HEK293 (cell line): ENCODE measurements around the gene CEP350.

ENCODE experiments used
- CTCF ChIA-PET: fragments of 350-600 bp; formaldehyde crosslinking; extraction: SDS; loops from one replicate; lab custom pipeline; 2021; ENCODE audit warnings: antibody characterized with exemption; lab: Yijun Ruan, JAX
- POLR2A ChIA-PET: fragments of 300-600 bp; formaldehyde crosslinking; extraction: SDS; loops from one replicate; lab custom pipeline; 2020; ENCODE audit warnings: antibody characterized with exemption, inconsistent platforms; lab: Yijun Ruan, JAX
- H3K27ac ChIP-seq: fragments of 200-500 bp; sonication (Bioruptor generic); 2 replicates; pipeline ENCODE4 v1.5.1; 2014; ENCODE audit warnings: low read depth, low read length, control low read depth, inconsistent platforms; ENCODE audit errors: extremely low read depth
- H3K36me3 ChIP-seq, 2 experiments: fragments of 200-500 bp in 1 of 2; sonication (Bioruptor generic) in 1 of 2; 1 replicate in 1 of 2; 2 replicates in 1 of 2; pipeline ENCODE4 v1.5.1; 2014 to 2017; ENCODE audit warnings: inconsistent platforms in 2 of 2, low read length in 2 of 2; ENCODE audit not compliant: control insufficient read depth in 2 of 2, insufficient read depth in 1 of 2
- H3K4me1 ChIP-seq: fragments of 200-500 bp; sonication (Bioruptor generic); 2 replicates; pipeline ENCODE4 v1.5.1; 2014; ENCODE audit warnings: mild to moderate bottlenecking, low read length, inconsistent platforms; ENCODE audit not compliant: control insufficient read depth, insufficient read depth
- H3K4me3 ChIP-seq: 2 replicates; pipeline ENCODE4 v1.5.1; 2011; ENCODE audit warnings: low read depth, mild to moderate bottlenecking, control low read depth, low read length, moderate library complexity
- H3K9me3 ChIP-seq: fragments of 200-500 bp; sonication (Bioruptor generic); 2 replicates; pipeline ENCODE4 v1.5.1; 2014; ENCODE audit warnings: low read depth, low read length, inconsistent platforms; ENCODE audit not compliant: control insufficient read depth, insufficient read depth
- INSM2 ChIP-seq: fragments of 450-650 bp; formaldehyde crosslinking; IDR thresholded peaks from 2 replicates; pipeline ENCODE4 v1.5.1; 2016; ENCODE audit warnings: missing biosample characterization, missing genetic modification characterization
- KLF7 ChIP-seq: fragments of 450-650 bp; formaldehyde crosslinking; IDR thresholded peaks from 2 replicates; pipeline ENCODE4 v1.5.1; 2016; ENCODE audit warnings: missing biosample characterization, missing genetic modification characterization, borderline replicate concordance
- KLF8 ChIP-seq: fragments of 450-650 bp; formaldehyde crosslinking; IDR thresholded peaks from 2 replicates; pipeline ENCODE4 v1.5.1; 2016; ENCODE audit warnings: missing biosample characterization, missing genetic modification characterization
- PRDM1 ChIP-seq: fragments of 450-650 bp; formaldehyde crosslinking; IDR thresholded peaks from 2 replicates; pipeline ENCODE4; 2016; ENCODE audit warnings: missing biosample characterization, missing genetic modification characterization
- PRDM4 ChIP-seq: fragments of 450-650 bp; formaldehyde crosslinking; IDR thresholded peaks from 2 replicates; pipeline ENCODE4 v1.5.1; 2017; ENCODE audit warnings: missing biosample characterization, missing genetic modification characterization
- SETDB1 ChIP-seq: IDR thresholded peaks from one replicate; pipeline ENCODE4 v1.6.1; 2017; ENCODE audit warnings: mild to moderate bottlenecking, low read length, moderate library complexity, mixed read lengths; ENCODE audit not compliant: insufficient read length
- ZNF148 ChIP-seq: fragments of 450-650 bp; formaldehyde crosslinking; IDR thresholded peaks from 2 replicates; pipeline ENCODE4 v1.5.0; 2017; ENCODE audit warnings: missing biosample characterization, missing genetic modification characterization, borderline replicate concordance
- ZNF302 ChIP-seq: fragments of 450-650 bp; formaldehyde crosslinking; IDR thresholded peaks from 2 replicates; pipeline ENCODE4 v1.5.1; 2016; ENCODE audit warnings: missing biosample characterization, missing genetic modification characterization, low read depth
- ZNF324 ChIP-seq: fragments of 450-650 bp; formaldehyde crosslinking; IDR thresholded peaks from 2 replicates; pipeline ENCODE4 v1.5.1; 2016; ENCODE audit warnings: missing biosample characterization, missing genetic modification characterization
- ZNF350 ChIP-seq: fragments of 450-650 bp; formaldehyde crosslinking; IDR thresholded peaks from 2 replicates; pipeline ENCODE4 v1.5.0; 2017; ENCODE audit warnings: missing biosample characterization, mild to moderate bottlenecking, missing genetic modification characterization
- ZNF426 ChIP-seq: fragments of 450-650 bp; formaldehyde crosslinking; IDR thresholded peaks from 2 replicates; pipeline ENCODE4 v1.5.1; 2017; ENCODE audit warnings: missing biosample characterization, missing genetic modification characterization, mild to moderate bottlenecking, inconsistent platforms, moderate library complexity
- ZNF501 ChIP-seq: fragments of 450-650 bp; formaldehyde crosslinking; IDR thresholded peaks from 2 replicates; pipeline ENCODE4 v1.5.1; 2016; ENCODE audit warnings: missing biosample characterization, missing genetic modification characterization
- ZNF555 ChIP-seq: fragments of 450-650 bp; formaldehyde crosslinking; conservative IDR thresholded peaks from 2 replicates; pipeline ENCODE4 v1.5.1; 2017; ENCODE audit warnings: missing biosample characterization, mild to moderate bottlenecking, missing genetic modification characterization, inconsistent platforms
- ZNF571 ChIP-seq: fragments of 450-650 bp; formaldehyde crosslinking; IDR thresholded peaks from 2 replicates; pipeline ENCODE4 v1.5.0; 2017; ENCODE audit warnings: missing biosample characterization, missing genetic modification characterization
- ZNF600 ChIP-seq: fragments of 450-650 bp; formaldehyde crosslinking; IDR thresholded peaks from 2 replicates; pipeline ENCODE4 v1.5.1; 2016; ENCODE audit warnings: missing biosample characterization, missing genetic modification characterization
- ZNF677 ChIP-seq: fragments of 450-650 bp; IDR thresholded peaks from 2 replicates; pipeline ENCODE4 v1.5.0; 2018; ENCODE audit warnings: missing biosample characterization, mild to moderate bottlenecking, missing genetic modification characterization, moderate library complexity
- ZNF707 ChIP-seq: fragments of 450-650 bp; formaldehyde crosslinking; IDR thresholded peaks from 2 replicates; pipeline ENCODE4 v1.5.1; 2016; ENCODE audit warnings: missing biosample characterization, missing genetic modification characterization

Gene CEP350

GRCh38 chr1:180020017-180020416, 65.4 kb downstream of the CEP350 start:
- H3K9me3 ChIP-seq = no peaks in the 10 kb centered on the region
- H3K27ac ChIP-seq = no peak overlapping the region
- ChIA-PET CTCF (interaction anchor here (1.1 kb wide), 1 partner anchor 152 kb away, joined by 3 read pairs; no protein-coding TSS in a partner anchor), POLR2A (no interaction called here)
- peaks cover 59 to 77% of the 10 kb centered on the region in 2 experiments for H3K36me3 ChIP-seq
- no peak overlapping the region for H3K4me3 ChIP-seq
- no peak for TF ChIP-seq ZNF707 (tag by site-specific recombination)
- no peak for TF ChIP-seq ZNF350 (tag by site-specific recombination)
- TF ChIP-seq ZNF148 (tag by site-specific recombination) = no peak
- no peak for TF ChIP-seq ZNF571 (tag by site-specific recombination)
- TF ChIP-seq ZNF302 (tag by site-specific recombination) = no peak
- H3K4me1 ChIP-seq = no peaks in the 10 kb centered on the region

GRCh38 chr1:180026556-180026955, 71.9 kb downstream of the CEP350 start:
- CTCF ChIA-PET = interaction anchor here (0.6 kb wide), 1 partner anchor 107 kb away, joined by 3 read pairs; no protein-coding TSS in a partner anchor

GRCh38 chr1:180027949-180028445, 73.4 kb downstream of the CEP350 start:
- Histone ChIP-seq H3K36me3 (peaks cover 27 to 51% of the 10 kb centered on the region in 2 experiments), H3K27ac (no peak overlapping the region), H3K9me3 (no peaks in the 10 kb centered on the region)
- POLR2A ChIA-PET = no interaction called here
- TF ChIP-seq ZNF555 (tag by site-specific recombination) (no peak), KLF7 (tag by site-specific recombination) (no peak), PRDM4 (no peak), INSM2 (no peak), ZNF324 (tag by site-specific recombination) (no peak), ZNF600 (tag by site-specific recombination) (no peak), KLF8 (no peak), ZNF677 (tag by site-specific recombination) (no peak), PRDM1 (tag by site-specific recombination) (no peak), ZNF426 (no peak)
- TF ChIP-seq, all 188 proteins: peak for 0
- Histone ChIP-seq H3K4me1 (no peaks in the 10 kb centered on the region), H3K4me3 (no peak overlapping the region)
- CTCF ChIA-PET = interaction anchor here (1.2 to 2.2 kb wide), 2 partner anchors 10 to 151 kb away, joined by 3 to 6 read pairs; no protein-coding TSS in a partner anchor

More at GRCh38 chr1:180026556-180026955, 71.9 kb downstream of the CEP350 start:
- TF ChIP-seq ZNF501 (tag by site-specific recombination) (no peak), ZNF350 (tag by site-specific recombination) (no peak), SETDB1 (no peak), ZNF571 (tag by site-specific recombination) (no peak)
- TF ChIP-seq, all 188 proteins: peak for 0
- Histone ChIP-seq H3K9me3 (no peaks in the 10 kb centered on the region), H3K4me3 (no peak overlapping the region), H3K27ac (no peak overlapping the region), H3K4me1 (no peaks in the 10 kb centered on the region), H3K36me3 (peaks cover 34 to 59% of the 10 kb centered on the region in 2 experiments)
- POLR2A ChIA-PET = no interaction called here
